ENCODE measurements around the gene RALGAPA2. TPM values are rescaled to one million over a fixed set of nuclear protein-coding genes. Genes with fewer than 3 reads are reported as not detected.

Gene RALGAPA2
- total RNA-seq, 1 donor from 2014 or later = 22.1 TPM

DNA sequence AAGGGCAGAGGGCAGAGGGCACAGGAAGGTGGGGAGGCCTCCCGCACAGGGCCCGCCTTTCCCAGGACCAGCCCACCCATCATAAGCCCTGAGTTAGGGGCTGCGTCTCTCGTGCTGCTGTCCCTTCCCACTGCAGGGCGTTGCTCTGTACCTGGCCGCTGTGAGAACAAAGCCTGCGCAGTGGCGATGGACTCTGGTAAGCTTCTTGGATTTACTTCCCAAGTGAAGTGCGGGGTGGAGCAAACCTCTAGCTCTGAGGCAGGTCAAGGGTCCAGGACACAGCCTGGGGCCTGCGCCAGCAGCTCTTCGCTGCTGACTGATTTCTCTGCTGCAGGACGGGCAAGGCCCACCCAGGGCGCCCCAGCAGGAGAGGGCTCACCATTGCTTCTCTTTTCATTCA lies 320.7 kb downstream of the RALGAPA2 start:
- Mint-ChIP-seq H3K9me3 (no peaks in the 10 kb centered on the region), H3K36me3 (ENCODE audit: low read depth) (peaks cover 6% of the 10 kb centered on the region), H3K4me1 (ENCODE audit: low read depth) (no peaks in the 10 kb centered on the region), H3K4me3 (ENCODE audit: low read depth) (no peak overlapping the region), H3K27me3 (ENCODE audit: low read depth) (no peaks in the 10 kb centered on the region), H3K27ac (no peak overlapping the region)
- intact Hi-C loops (cut with micrococcal nuclease) = no loop called here
- no peak for DNase-seq (ENCODE audit: low spot score)

DNA sequence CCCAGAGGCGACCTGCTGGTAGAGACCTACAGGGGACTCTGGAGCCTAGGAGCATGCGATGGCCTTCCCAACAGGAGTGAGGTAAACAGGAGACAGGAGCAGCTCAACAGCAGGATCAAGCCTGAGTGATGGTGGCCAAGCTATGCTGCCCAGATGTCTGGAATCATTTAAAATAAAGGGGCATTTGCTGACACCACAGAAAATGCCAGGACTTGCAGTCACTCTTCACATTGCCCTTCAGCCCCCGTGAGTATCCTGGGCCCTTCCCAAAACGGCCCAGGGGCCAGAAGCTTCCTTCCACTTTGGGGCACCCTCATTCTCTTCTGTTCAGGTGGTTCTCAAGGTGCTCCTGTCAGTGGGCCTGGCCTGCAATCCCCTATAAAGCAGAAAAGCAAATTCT lies 321.3 kb downstream of the RALGAPA2 start:
- intact Hi-C loops (cut with micrococcal nuclease) = no loop called here
- H3K4me3 Mint-ChIP-seq (ENCODE audit: low read depth) = no peak overlapping the region
- H3K27me3 Mint-ChIP-seq (ENCODE audit: low read depth) = no peaks in the 10 kb centered on the region
- DNase-seq (ENCODE audit: low spot score) = no peak
- no peak overlapping the region for H3K27ac Mint-ChIP-seq
- no peaks in the 10 kb centered on the region for H3K9me3 Mint-ChIP-seq
- no peaks in the 10 kb centered on the region for H3K4me1 Mint-ChIP-seq (ENCODE audit: low read depth)
- peaks cover 6% of the 10 kb centered on the region for H3K36me3 Mint-ChIP-seq (ENCODE audit: low read depth)

DNA sequence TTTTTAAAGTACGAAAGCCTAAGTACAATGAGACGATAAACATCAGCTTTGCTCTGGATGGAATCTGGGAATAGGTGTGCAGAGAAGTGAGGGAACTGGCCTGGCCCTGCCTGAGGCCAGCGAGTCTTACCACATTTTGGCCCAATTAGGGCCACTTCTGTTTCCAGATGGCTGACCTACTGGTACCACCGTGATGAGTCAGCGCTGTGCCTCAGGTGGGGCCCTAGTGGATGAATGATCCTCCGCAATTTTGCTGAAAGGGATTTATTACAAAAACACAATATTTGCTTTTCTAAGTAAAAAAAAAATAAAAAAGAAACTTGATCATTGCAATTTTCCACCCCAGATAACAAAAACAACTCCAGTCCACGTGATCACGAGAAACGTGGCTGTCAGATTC lies 322.1 kb downstream of the RALGAPA2 start:
- no peak overlapping the region for H3K4me3 Mint-ChIP-seq (ENCODE audit: low read depth)
- H3K4me1 Mint-ChIP-seq (ENCODE audit: low read depth) = no peaks in the 10 kb centered on the region
- intact Hi-C loops (cut with micrococcal nuclease) = no loop called here
- H3K9me3 Mint-ChIP-seq = no peaks in the 10 kb centered on the region
- no peak for DNase-seq (ENCODE audit: low spot score)
- peaks cover 6% of the 10 kb centered on the region for H3K36me3 Mint-ChIP-seq (ENCODE audit: low read depth)
- H3K27me3 Mint-ChIP-seq (ENCODE audit: low read depth) = no peaks in the 10 kb centered on the region
- no peak overlapping the region for H3K27ac Mint-ChIP-seq

DNA sequence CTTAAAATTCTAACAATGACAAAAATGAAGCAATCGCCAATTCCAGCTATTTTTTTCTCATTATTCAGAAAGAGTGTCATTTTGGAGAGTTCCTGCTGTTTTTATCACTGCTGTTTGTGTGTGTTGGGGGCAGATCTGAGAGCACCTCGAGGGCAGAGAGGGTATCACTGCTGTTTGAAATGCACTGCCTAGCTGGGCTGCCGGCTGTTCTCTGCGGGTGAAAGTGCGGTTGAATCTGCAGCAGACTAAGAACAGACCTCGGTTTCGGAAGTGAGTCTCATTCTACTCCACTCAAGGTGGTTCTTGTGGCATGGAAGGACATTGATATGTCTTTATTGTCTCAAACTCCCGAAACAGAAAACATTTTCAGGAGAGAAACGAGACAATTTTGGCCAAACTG lies 326.3 kb downstream of the RALGAPA2 start:
- intact Hi-C loops (cut with micrococcal nuclease) = no loop called here
- H3K4me1 Mint-ChIP-seq (ENCODE audit: low read depth) = no peaks in the 10 kb centered on the region
- no peak overlapping the region for H3K4me3 Mint-ChIP-seq (ENCODE audit: low read depth)
- DNase-seq (ENCODE audit: low spot score) = no peak
- no peaks in the 10 kb centered on the region for H3K27me3 Mint-ChIP-seq (ENCODE audit: low read depth)
- H3K9me3 Mint-ChIP-seq = no peaks in the 10 kb centered on the region
- no peak overlapping the region for H3K27ac Mint-ChIP-seq
- H3K36me3 Mint-ChIP-seq (ENCODE audit: low read depth) = no peaks in the 10 kb centered on the region

DNA sequence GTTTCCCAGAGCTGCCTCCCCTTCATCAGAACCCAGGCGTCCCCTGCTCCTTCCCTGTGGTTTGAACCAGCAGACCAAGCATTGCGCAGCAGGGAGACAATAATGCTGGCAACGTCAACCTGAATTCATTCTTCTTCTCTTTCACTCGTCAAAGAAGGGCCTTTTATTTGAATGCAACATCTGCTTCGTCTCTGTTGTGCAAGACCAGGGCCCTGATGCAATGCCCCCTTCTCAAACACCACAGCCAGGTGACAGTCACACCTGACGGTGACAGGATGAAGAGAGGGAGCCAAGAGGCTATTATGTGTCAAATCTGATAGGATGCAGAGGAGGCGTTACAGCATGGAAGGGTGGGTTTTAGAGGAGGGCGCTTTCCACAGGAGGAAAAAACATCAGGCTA lies 336.6 kb downstream of the RALGAPA2 start:
- Mint-ChIP-seq H3K4me1 (ENCODE audit: low read depth) (peaks cover 13% of the 10 kb centered on the region), H3K27ac (no peak overlapping the region), H3K4me3 (ENCODE audit: low read depth) (no peak overlapping the region), H3K27me3 (ENCODE audit: low read depth) (peaks cover 40% of the 10 kb centered on the region), H3K9me3 (peaks cover 3% of the 10 kb centered on the region), H3K36me3 (ENCODE audit: low read depth) (peaks cover 13% of the 10 kb centered on the region)
- no peak for DNase-seq (ENCODE audit: low spot score)
- intact Hi-C loops (cut with micrococcal nuclease) = no loop called here

DNA sequence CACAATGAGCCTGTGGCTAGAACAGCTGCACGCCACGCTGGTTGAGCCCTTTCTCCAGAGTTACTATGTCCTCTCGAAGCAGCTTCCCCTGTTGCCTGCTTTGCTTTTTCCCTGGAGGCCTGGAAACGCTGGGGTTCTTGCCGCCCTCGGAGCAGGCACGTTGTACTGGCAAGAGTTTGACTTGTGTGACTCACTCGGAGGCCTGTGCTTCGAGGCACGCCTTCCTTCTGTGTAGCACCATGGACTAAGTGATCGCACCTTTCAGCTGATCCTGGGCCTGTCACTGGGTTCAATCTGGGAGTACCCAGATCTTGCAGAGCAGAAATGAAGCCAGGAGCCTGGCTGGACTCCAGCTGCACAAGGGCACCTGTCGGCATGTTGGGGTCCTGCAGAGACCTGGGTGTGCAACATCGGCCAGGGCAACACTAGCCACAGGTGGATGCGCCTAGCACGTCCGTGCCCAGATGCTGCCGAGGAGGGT lies 339.3 kb downstream of the RALGAPA2 start:
- Mint-ChIP-seq H3K9me3 (no peaks in the 10 kb centered on the region), H3K27ac (no peak overlapping the region), H3K27me3 (ENCODE audit: low read depth) (peaks cover 47% of the 10 kb centered on the region), H3K4me1 (ENCODE audit: low read depth) (peaks cover 18% of the 10 kb centered on the region), H3K4me3 (ENCODE audit: low read depth) (no peak overlapping the region), H3K36me3 (ENCODE audit: low read depth) (peaks cover 19% of the 10 kb centered on the region)
- intact Hi-C loops (cut with micrococcal nuclease) = no loop called here
- no peak for DNase-seq (ENCODE audit: low spot score)

DNA sequence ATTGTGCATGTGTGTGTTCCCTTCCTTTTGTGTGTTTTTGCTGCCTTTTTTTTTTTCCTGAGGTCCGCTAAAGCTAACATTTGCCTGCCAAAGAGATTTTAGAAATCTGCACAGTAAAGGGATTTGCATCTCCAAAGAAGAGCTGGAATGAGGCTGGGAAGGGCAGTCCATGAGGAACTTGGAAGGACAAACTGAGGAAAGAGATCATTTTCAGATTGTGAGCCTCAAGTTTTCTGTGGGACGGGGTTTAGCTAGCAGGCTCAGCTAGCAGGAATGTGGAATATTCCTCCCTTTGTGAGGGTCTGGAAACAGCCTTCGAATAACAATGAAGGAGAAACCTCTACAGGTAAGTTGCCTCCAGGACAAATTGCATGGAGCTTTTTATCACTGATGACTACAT lies 340.8 kb downstream of the RALGAPA2 start:
- no peak for DNase-seq (ENCODE audit: low spot score)
- Mint-ChIP-seq H3K4me3 (ENCODE audit: low read depth) (peak overlapping the region; percentile 74), H3K9me3 (no peaks in the 10 kb centered on the region), H3K36me3 (ENCODE audit: low read depth) (peaks cover 22% of the 10 kb centered on the region), H3K4me1 (ENCODE audit: low read depth) (peaks cover 20% of the 10 kb centered on the region), H3K27me3 (ENCODE audit: low read depth) (peaks cover 48% of the 10 kb centered on the region), H3K27ac (no peak overlapping the region)
- intact Hi-C loops (cut with micrococcal nuclease) = no loop called here

DNA sequence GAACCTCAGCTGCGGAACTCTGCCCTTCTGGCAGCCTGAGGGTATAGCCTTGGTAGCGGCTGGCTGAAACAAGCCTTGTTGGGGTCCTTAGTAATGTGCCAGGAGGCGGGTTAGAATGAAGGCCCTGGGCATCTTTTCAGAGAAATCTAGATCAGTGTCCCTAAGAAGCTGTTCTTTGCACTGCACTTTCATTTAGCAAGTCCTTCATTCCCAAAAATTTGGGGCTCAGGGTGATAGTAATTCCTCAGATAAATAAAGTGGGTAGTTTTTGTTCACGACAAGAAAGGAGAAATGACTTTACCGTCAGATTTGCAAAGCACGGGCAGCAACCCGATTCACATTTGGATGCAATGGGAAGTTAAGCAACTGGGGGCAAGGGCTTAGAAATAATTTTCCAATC lies 341.4 kb downstream of the RALGAPA2 start:
- Mint-ChIP-seq H3K4me3 (ENCODE audit: low read depth) (peak overlapping the region; percentile 74), H3K27me3 (ENCODE audit: low read depth) (peaks cover 51% of the 10 kb centered on the region), H3K9me3 (no peaks in the 10 kb centered on the region), H3K36me3 (ENCODE audit: low read depth) (peaks cover 22% of the 10 kb centered on the region), H3K4me1 (ENCODE audit: low read depth) (peaks cover 22% of the 10 kb centered on the region), H3K27ac (no peak overlapping the region)
- intact Hi-C loops (cut with micrococcal nuclease) = no loop called here
- DNase-seq (ENCODE audit: low spot score) = no peak

DNA sequence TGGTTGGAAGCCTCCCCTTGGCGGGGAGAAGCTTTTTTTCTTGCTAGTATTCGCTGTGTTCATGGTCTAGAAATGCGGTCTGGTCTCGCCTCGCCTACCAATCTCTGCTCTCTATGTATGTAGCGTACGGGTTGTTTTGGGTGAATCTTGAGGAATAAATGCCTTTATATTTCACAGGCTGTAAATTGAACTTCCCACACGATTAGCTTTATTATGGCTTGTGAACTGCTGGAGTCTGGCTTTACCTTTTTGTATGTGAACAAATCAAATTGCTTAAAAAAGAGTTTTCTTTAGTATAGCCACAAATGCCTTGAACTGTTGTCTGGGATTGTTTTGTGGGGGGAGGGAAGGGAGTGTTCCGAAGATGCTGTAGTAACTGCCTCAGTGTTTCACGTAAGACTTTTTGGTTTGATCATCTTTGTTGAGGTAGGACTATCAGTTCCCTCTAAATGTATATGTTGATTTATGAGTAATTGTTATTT lies 342.3 kb downstream of the RALGAPA2 start:
- peak overlapping the region; percentile 56 for H3K27ac Mint-ChIP-seq
- no peaks in the 10 kb centered on the region for H3K9me3 Mint-ChIP-seq

DNA sequence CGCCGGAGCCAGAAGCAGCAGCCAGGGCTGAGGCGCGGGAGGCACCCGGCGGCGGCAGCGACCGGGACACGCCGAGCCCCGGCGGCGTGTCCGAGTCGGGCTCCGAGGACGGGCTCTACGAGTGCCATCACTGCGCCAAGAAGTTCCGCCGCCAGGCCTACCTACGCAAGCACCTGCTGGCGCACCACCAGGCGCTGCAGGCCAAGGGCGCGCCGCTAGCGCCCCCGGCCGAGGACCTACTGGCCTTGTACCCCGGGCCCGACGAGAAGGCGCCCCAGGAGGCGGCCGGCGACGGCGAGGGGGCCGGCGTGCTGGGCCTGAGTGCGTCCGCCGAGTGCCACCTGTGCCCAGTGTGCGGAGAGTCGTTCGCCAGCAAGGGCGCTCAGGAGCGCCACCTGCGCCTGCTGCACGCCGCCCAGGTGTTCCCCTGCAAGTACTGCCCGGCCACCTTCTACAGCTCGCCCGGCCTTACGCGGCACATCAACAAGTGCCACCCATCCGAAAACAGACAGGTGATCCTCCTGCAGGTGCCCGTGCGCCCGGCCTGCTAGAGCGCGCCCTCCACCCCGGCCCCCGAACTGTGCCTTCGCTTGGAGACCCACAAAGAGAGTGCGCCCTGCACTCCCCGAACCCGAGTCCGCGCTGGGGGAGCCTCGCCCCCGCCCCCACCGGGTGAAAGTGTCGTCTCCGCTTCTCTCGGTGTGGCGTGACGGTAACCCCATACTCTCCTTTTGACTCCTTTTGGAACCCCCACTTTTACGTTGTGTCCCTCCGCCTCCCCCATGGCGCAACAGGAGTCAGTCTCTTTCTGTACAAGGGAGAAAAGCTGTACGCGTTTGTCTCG lies 343.0 kb downstream of the RALGAPA2 start:
- H3K4me1 Mint-ChIP-seq (ENCODE audit: low read depth) = peaks cover 25% of the 10 kb centered on the region
- H3K27me3 Mint-ChIP-seq (ENCODE audit: low read depth) = peaks cover 51% of the 10 kb centered on the region
- H3K4me3 Mint-ChIP-seq (ENCODE audit: low read depth) = peak overlapping the region; percentile 84
- intact Hi-C loops (cut with micrococcal nuclease) = loop anchor here (2.0 to 10.0 kb wide), 5 partner anchors 43 to 1138 kb away; partner anchors contain the start of gene NKX2-4
- DNase-seq (ENCODE audit: low spot score) = no peak
- peaks cover 22% of the 10 kb centered on the region for H3K36me3 Mint-ChIP-seq (ENCODE audit: low read depth)
- H3K9me3 Mint-ChIP-seq = no peaks in the 10 kb centered on the region
- peak overlapping the region; percentile 56 for H3K27ac Mint-ChIP-seq

More for the DNA sequence above, 342.3 kb downstream of the RALGAPA2 start:
- peaks cover 25% of the 10 kb centered on the region for H3K4me1 Mint-ChIP-seq (ENCODE audit: low read depth)
- intact Hi-C loops (cut with micrococcal nuclease) = no loop called here
- DNase-seq (ENCODE audit: low spot score) = no peak
- peaks cover 51% of the 10 kb centered on the region for H3K27me3 Mint-ChIP-seq (ENCODE audit: low read depth)
- H3K36me3 Mint-ChIP-seq (ENCODE audit: low read depth) = peaks cover 22% of the 10 kb centered on the region
- H3K4me3 Mint-ChIP-seq (ENCODE audit: low read depth) = peak overlapping the region; percentile 84

DNA sequence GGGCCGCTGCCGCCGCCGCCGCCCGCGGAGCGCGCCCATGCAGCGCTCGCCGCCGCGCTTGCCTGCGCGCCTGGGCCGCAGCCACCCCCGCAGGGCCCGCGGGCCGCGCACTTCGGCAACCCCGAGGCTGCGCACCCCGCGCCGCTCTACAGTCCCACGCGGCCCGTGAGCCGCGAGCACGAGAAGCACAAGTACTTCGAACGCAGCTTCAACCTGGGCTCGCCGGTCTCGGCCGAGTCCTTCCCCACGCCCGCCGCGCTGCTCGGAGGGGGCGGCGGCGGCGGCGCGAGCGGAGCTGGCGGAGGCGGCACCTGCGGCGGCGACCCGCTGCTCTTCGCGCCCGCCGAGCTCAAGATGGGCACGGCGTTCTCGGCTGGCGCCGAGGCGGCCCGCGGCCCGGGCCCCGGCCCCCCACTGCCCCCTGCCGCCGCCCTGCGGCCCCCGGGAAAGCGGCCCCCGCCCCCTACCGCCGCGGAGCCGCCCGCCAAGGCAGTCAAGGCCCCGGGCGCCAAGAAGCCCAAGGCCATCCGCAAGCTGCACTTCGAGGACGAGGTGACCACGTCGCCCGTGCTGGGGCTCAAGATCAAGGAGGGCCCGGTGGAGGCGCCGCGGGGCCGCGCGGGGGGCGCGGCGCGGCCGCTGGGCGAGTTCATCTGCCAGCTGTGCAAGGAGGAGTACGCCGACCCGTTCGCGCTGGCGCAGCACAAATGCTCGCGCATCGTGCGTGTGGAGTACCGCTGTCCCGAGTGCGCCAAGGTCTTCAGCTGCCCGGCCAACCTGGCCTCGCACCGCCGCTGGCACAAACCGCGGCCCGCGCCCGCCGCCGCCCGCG lies 343.8 kb downstream of the RALGAPA2 start:
- Mint-ChIP-seq H3K36me3 (ENCODE audit: low read depth) (peaks cover 22% of the 10 kb centered on the region), H3K9me3 (no peaks in the 10 kb centered on the region), H3K4me3 (ENCODE audit: low read depth) (no peak overlapping the region), H3K4me1 (ENCODE audit: low read depth) (peaks cover 25% of the 10 kb centered on the region), H3K27ac (no peak overlapping the region), H3K27me3 (ENCODE audit: low read depth) (peaks cover 55% of the 10 kb centered on the region)
- DNase-seq (ENCODE audit: low spot score) = no peak
- intact Hi-C loops (cut with micrococcal nuclease) = loop anchor here (2.0 to 10.0 kb wide), 5 partner anchors 44 to 1139 kb away; partner anchors contain the start of gene NKX2-4

DNA sequence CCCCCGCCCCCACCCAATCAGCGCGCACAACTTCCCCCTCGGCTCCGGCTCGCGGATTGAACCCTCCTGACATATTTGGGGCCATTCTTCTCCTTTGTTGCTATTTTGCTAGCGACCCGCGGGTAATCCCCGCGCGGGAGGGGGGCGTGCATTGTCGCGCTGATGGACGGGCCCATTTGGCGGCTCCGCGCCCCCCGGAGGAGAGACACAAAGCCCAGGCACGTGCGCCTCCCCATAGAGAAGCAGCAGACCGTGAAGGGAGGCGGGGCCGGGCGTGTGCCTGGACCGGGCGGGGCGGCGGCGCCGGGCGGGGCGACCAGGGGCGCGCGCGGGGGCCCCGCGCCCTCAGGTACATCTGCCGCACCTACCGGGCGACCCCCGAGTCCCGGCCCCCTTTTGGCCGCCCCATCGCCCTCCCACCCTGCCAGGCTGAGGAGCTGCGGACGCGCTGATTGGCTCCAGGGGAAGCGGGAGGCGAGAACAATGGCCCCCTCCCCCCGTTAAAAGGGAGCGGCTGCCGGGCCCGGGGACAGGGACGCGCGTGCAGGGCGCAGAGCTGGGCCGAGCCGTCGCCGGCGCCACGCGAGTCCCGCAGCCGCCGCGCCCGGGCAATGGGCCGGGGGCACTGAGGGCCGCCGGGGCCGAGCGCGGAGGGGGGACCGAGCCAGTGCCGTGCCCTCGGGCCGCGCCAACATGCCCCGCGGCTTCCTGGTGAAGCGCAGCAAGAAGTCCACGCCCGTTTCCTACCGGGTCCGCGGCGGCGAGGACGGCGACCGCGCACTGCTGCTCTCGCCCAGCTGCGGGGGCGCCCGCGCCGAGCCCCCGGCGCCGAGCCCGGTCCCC lies 344.6 kb downstream of the RALGAPA2 start, which contains the start of gene INSM1:
TSS of gene INSM1 (plus strand) at position 530 of the 843 bp plus-strand sequence. CDS start at position 694, 164 bp downstream.
- DNase-seq (ENCODE audit: low spot score) = no peak
- Mint-ChIP-seq H3K4me1 (ENCODE audit: low read depth) (peaks cover 28% of the 10 kb centered on the region), H3K27ac (peak within 1 kb of the TSS; percentile 93), H3K9me3 (no peaks in the 10 kb centered on the region), H3K27me3 (ENCODE audit: low read depth) (peaks cover 57% of the 10 kb centered on the region), H3K36me3 (ENCODE audit: low read depth) (peaks cover 22% of the 10 kb centered on the region), H3K4me3 (ENCODE audit: low read depth) (peak within 1 kb of the TSS; percentile 84)
- intact Hi-C loops (cut with micrococcal nuclease) = loop anchor here (2.0 to 10.0 kb wide), 6 partner anchors 45 to 1140 kb away; partner anchors contain the start of gene NKX2-4
